Fibroblast of upper back skin (primary cell): ENCODE data around the gene TCL1A.
"Not testable (repeated sequence)": the region's sequence is repeated elsewhere in the genome, so short reads cannot be mapped to it uniquely, and the experiment has no call there.

Experiments
- DNase-seq: peaks from one replicate; pipeline ENCODE4 v3.0.0-alpha.2; 2013

Gene TCL1A, protein sequence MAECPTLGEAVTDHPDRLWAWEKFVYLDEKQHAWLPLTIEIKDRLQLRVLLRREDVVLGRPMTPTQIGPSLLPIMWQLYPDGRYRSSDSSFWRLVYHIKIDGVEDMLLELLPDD

GRCh38 chr14:95713596-95714371 lies at the start of gene TCL1A:
TSS of gene TCL1A (minus strand) at chr14:95714125. CDS start at chr14:95714066, 59 bp downstream.
- no peak for DNase-seq

- DNase-seq: not testable (repeated sequence)
These were observed 49.1 kb upstream of the TCL1A start for GRCh38 chr14:95763032-95763431.

DNA sequence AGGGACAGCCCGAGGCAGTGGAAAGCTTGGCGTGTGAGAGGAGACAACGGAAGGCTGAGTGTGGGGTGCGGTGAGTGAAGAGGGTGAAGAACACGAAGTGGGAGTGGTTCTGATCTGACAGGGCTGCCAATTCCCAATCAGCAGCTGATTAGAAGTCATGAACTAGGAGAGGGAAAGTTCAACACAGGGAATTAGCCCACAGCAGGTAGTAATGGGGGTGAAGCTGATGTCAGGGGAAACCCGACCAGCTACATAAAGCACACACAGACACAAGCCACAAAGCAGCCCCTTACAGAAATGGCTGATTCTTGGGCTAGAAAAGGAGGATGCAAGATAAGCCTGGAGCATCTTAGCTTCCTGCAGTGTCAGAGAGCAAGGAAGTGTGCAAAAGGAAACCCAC lies 47.5 kb upstream of the TCL1A start:
- DNase-seq: no peak

GRCh38 chr14:95760596-95760995 lies 46.7 kb upstream of the TCL1A start:
- DNase-seq: no peak

GRCh38 chr14:95759941-95760340 lies 46.0 kb upstream of the TCL1A start:
- no peak for DNase-seq

GRCh38 chr14:95758331-95758730 lies 44.4 kb upstream of the TCL1A start:
- DNase-seq: no peak

GRCh38 chr14:95756751-95757150 lies 42.8 kb upstream of the TCL1A start:
- DNase-seq: no peak

DNA sequence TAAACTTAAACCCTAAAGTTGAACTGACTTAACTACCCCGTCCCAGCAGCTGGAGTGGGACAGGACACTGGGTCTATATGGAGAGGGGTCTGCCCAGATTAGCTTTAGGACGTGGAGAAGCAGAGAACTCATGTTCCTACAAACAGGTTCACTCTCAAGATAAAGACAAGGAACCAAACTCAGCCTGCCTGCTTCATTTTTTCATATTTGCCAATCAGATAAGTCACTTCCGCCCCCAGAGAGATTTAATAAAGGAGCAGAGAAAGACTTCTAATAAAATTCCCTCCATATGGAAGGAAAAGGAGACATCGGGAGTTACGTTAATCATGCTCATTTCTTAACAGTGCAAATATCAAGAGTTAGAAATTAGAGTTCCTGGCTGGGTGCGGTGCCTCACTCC lies 42.2 kb upstream of the TCL1A start:
- DNase-seq: no peak

DNA sequence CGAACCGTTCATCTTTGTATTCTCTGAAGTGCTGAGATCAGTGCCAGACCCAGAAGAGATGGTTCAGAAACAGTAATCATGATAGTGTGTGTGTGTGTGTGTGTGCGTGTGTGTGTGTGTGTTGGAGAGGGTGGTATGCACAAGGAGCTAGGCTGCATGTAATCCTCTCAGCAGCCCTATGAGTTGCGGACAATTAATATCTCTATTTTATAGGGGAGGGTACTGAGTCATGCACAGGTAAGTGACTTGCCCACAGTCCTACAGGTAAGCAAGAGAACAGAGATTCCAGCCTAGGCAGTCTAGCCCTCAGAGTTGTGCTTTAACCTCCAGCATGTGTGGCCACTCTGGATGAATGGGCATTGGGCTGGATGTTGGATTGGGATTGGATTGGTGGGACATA lies 27.9 kb upstream of the TCL1A start:
- DNase-seq: no peak

GRCh38 chr14:95741038-95741490 lies 27.1 kb upstream of the TCL1A start:
- DNase-seq: no peak

DNA sequence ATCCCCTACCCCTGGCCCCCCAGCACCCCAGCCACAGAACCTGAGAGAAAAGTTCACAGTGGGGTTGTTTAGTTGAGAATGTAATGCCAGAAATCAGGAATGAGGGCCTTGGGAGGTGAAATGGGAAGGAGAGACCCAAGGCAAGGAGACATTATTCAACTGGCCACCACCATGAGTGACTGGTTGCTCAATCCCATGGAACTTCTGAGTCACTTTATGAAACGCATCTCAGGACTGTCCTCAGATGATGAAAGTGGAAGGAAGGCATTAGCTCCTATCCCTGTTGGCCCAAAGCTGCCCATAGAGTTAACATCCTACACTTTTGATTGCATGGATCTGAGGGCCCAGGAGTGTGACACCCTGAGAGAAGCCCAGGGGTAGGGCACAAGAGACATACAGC lies 25.4 kb upstream of the TCL1A start:
- DNase-seq: no peak

DNA sequence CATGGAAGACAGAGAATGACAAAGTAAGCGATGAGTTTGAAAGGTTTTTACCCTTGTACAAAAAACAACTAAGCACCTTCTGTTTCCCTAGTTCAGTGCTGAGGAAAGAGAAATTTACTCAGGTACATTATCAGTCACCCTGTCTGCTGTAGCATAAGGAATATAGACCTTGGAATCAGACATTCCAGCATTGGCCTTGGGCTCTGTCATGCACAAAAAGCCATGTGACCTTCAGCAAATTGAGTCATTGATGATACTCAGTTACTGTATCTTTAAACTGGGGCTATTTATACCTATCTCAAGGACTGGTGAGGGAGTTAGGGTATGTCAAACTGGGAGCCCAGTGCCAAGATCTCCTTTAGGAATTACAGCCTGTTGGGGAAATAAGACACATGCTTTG lies 19.3 kb upstream of the TCL1A start:
- no peak for DNase-seq

GRCh38 chr14:95730126-95730525 lies 16.2 kb upstream of the TCL1A start:
- no peak for DNase-seq

- DNase-seq: not testable (repeated sequence)
These were observed 15.6 kb upstream of the TCL1A start for GRCh38 chr14:95729402-95730028.

- no peak for DNase-seq
These were observed 13.3 kb upstream of the TCL1A start for GRCh38 chr14:95727056-95727700.

DNA sequence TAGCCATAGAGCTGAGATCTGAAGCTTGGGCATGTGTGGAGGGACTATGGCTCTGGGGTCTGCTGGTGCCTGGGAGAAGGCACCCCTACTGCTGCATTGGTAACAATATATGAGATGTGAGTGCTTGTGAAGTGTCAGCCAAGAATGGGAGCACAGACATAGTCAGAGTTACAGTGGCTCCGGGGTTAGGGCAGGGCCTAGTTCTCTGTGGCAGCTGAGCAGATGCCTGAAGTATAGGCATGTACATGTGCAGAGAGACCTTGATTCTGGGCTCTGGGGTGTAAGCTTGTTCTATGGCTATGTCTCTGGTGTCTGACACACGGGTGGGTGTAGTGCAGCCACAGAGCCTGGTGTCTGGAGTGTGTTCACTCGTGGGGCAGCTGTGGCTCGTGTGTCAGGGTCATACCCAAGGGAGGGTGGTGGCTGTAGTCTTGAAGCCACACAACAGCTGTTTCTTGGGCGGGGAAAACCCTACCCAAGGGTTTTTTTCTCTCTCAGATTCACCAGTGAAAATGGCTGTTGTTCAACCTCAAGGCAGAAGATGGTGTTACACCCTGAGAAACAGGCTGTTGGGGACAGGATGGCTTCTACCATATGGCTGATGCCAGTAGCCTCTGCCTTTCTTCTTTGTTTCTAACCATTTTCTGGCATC lies 11.9 kb upstream of the TCL1A start:
- no peak for DNase-seq

GRCh38 chr14:95722525-95723190 lies 8.7 kb upstream of the TCL1A start:
- DNase-seq: no peak

DNA sequence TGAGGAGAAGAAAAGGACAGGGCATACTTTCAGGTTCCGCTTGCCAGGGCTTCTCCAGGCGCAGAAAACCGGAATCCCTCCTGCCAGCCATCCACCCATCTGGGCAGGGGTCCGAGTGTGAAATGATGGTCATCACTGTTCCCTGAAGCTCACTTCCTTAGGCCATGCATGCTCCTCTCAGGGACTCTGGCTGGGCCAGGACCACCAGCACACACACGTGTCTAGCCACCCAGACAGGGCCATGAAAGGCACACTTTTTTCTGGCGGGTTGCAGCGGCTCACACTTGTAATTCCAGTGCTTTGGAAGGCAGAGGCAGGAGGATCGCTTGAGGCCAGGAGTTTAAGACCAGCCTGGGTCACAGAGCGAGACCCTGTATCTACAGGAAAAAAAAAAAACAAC lies 1.5 kb downstream of the TCL1A start:
- no peak for DNase-seq

DNA sequence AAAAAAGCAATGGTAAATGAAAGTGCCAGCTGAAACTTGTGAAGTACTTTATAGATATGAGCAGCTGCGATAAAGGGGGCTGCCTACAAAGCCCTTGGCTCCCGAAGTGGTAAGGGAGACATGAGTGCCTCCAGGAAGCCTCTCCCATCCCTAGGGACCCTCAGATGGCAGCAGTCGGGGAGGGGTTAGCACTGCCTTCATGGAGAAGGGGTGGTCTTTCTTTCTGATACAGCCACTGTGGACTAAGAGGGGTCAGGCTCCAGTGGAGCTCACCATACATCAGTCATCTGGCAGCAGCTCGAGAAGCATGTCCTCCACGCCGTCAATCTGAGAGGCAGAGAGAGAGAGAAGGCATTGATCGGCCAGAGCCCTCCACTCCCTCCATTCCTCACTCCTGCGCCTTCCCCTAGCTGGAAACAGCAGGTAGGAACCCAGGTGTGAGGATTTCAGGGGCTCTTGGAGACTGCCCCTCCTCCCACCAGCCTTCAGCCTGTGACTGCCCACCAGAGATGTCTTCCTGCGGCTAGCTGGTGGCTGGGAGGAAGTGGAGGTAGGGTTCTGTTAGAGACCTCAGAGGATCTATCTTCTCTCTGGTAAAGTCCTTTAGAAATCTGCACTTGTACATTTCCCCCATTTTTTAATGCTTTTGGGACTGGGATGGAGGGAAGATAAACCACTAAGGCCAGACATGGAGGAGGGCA lies 2.3 kb downstream of the TCL1A start:
- DNase-seq: no peak

DNA sequence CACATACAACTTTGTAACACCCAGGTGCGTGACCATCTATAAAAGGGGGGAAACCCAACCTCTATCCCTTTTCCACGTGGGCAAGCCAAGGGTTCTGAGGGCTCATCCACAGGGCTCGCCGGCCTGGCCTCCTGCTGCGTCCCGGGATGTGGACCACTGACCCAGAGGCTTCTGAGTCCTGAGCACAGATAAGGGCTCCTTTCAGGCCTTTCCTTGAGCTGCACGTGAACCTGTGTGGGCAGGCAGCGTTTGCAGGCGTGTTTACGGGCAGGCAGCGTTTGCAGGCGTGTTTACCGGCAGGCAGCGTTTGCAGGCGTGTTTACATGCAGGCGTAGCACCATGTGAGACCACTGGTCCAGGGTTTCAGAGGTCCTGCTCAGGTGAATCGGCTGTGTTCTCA lies 3.8 kb downstream of the TCL1A start:
- no peak for DNase-seq

DNA sequence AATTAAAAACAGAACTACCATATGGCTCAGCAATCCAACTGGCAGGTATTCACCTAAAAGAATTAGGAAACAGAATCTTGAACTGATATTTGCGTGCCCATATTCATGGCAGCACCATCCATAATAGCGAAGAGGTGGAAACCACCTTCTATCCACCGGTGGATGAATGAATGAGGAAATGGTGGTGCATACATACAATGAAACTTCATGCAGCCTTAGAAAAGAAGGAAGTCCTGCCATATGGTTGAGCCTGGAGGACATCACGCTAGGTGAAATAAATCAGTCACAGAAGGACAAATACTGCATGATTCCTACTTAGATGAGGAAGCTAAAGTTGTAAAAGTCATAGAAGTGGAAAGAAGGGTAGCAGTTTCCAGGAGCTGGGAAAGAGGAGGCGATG lies 6.6 kb downstream of the TCL1A start:
- no peak for DNase-seq

- no peak for DNase-seq
These were observed 8.4 kb downstream of the TCL1A start for GRCh38 chr14:95705518-95705917.
